Measurements from ENCODE around the gene VAV2. TPM values are rescaled to one million over a fixed set of nuclear protein-coding genes. Genes with fewer than 3 reads are reported as not detected.

Gene VAV2
- total RNA-seq, 3 donors from 2014 or later, result 5.3 to 9.5 (median 8.8) TPM

- DNase-seq (ENCODE audit: low spot score in 2 of 2), result no peak
- Histone ChIP-seq H3K27me3 (no peaks in the 10 kb centered on the region), H3K36me3 (no peaks in the 10 kb centered on the region), H3K27ac (no peak overlapping the region), H3K4me1 (no peaks in the 10 kb centered on the region), H3K9me3 (no peaks in the 10 kb centered on the region), H3K4me3 (no peak overlapping the region)
- intact Hi-C loops (cut with DNase I; ENCODE audit: low total_unique reads), result no loop called here
- TF ChIP-seq CTCF (IDR thresholded peaks at IDR 0.05) (no peak), POLR2A (IDR thresholded peaks at IDR 0.05) (no peak), POLR2AphosphoS5 (IDR thresholded peaks at IDR 0.05) (no peak)
Measured at GRCh38 chr9:133943781-133944745, 48.1 kb downstream of the VAV2 start.

- Histone ChIP-seq H3K4me3 (no peak overlapping the region), H3K27ac (no peak overlapping the region), H3K9me3 (no peaks in the 10 kb centered on the region), H3K4me1 (no peaks in the 10 kb centered on the region), H3K27me3 (no peaks in the 10 kb centered on the region), H3K36me3 (no peaks in the 10 kb centered on the region)
- no peak for DNase-seq (ENCODE audit: low spot score in 2 of 2)
- intact Hi-C loops (cut with DNase I; ENCODE audit: low total_unique reads), result no loop called here
- no peak for TF ChIP-seq POLR2AphosphoS5 (IDR thresholded peaks at IDR 0.05)
- no peak for TF ChIP-seq CTCF (IDR thresholded peaks at IDR 0.05)
Measured at GRCh38 chr9:133943036-133943780, 48.9 kb downstream of the VAV2 start.

- H3K27me3 ChIP-seq, result no peaks in the 10 kb centered on the region
- no peak overlapping the region for H3K4me3 ChIP-seq
- no peaks in the 10 kb centered on the region for H3K36me3 ChIP-seq
- no peaks in the 10 kb centered on the region for H3K4me1 ChIP-seq
- TF ChIP-seq POLR2A (IDR thresholded peaks at IDR 0.05) (no peak), POLR2AphosphoS5 (IDR thresholded peaks at IDR 0.05) (no peak), CTCF (IDR thresholded peaks at IDR 0.05) (no peak)
- DNase-seq (ENCODE audit: low spot score in 2 of 2), result no peak
- intact Hi-C loops (cut with DNase I; ENCODE audit: low total_unique reads), result no loop called here
- H3K27ac ChIP-seq, result no peak overlapping the region
- no peaks in the 10 kb centered on the region for H3K9me3 ChIP-seq
Measured at GRCh38 chr9:133942206-133942975, 49.7 kb downstream of the VAV2 start.

- intact Hi-C loops (cut with DNase I; ENCODE audit: low total_unique reads), result no loop called here
- no peaks in the 10 kb centered on the region for H3K27me3 ChIP-seq
- peaks cover 0 to 5% of the 10 kb centered on the region in 2 donors for H3K4me1 ChIP-seq
- H3K27ac ChIP-seq, result no peak overlapping the region
- DNase-seq (ENCODE audit: low spot score in 2 of 2), result no peak
- TF ChIP-seq POLR2A (IDR thresholded peaks at IDR 0.05) (no peak), CTCF (IDR thresholded peaks at IDR 0.05) (no peak), POLR2AphosphoS5 (IDR thresholded peaks at IDR 0.05) (no peak)
- no peaks in the 10 kb centered on the region for H3K36me3 ChIP-seq
- H3K4me3 ChIP-seq, result no peak overlapping the region
- no peaks in the 10 kb centered on the region for H3K9me3 ChIP-seq
Measured at GRCh38 chr9:133939845-133940244, 52.3 kb downstream of the VAV2 start.

Measured in breast epithelium (tissue), 4 donors.